H9 (cell line): ENCODE measurements around the gene SLC35F3. TPM values are rescaled to one million over a fixed set of nuclear protein-coding genes. Genes with fewer than 3 reads are reported as not detected.
A peak's percentile ranks its signal among the peaks of the same experiment; 100 is the strongest.

ENCODE experiments used
- DNase-seq: peaks from one replicate; pipeline ENCODE4 v3.0.0-alpha.2; 2017
- H2AFZ ChIP-seq: one replicate; pipeline ENCODE4 v1.6.1; 2013; ENCODE audit warnings: mild to moderate bottlenecking, low read length, control low read depth, moderate library complexity
- H2AK5ac ChIP-seq: 2 replicates; pipeline ENCODE4 v1.6.1; 2013; ENCODE audit warnings: low read length, control low read depth, mixed read lengths; ENCODE audit not compliant: insufficient read length
- H2BK120ac ChIP-seq: one replicate; pipeline ENCODE4 v1.6.1; 2013; ENCODE audit warnings: low read depth, mild to moderate bottlenecking, low read length, control low read depth, inconsistent platforms; ENCODE audit not compliant: poor library complexity, severe bottlenecking
- H2BK12ac ChIP-seq: 2 replicates; pipeline ENCODE4 v1.6.1; 2013; ENCODE audit warnings: low read length, control low read depth, mixed read lengths, low read depth; ENCODE audit not compliant: insufficient read length
- H2BK15ac ChIP-seq: 2 replicates; pipeline ENCODE4 v1.6.1; 2013; ENCODE audit warnings: low read depth, low read length, control low read depth
- H2BK20ac ChIP-seq: one replicate; pipeline ENCODE4 v1.6.1; 2013; ENCODE audit warnings: low read depth, mild to moderate bottlenecking, low read length, control low read depth, inconsistent platforms; ENCODE audit not compliant: poor library complexity, severe bottlenecking
- H2BK5ac ChIP-seq: 2 replicates; pipeline ENCODE4 v1.6.1; 2013; ENCODE audit warnings: low read length, control low read depth, mixed read lengths; ENCODE audit not compliant: insufficient read length
- H3K14ac ChIP-seq: 2 replicates; pipeline ENCODE4 v1.6.1; 2013; ENCODE audit warnings: low read length, control low read depth; ENCODE audit not compliant: insufficient read depth
- H3K18ac ChIP-seq: 2 replicates; pipeline ENCODE4 v1.6.1; 2013; ENCODE audit warnings: low read depth, mild to moderate bottlenecking, mixed read lengths, low read length, control low read depth; ENCODE audit not compliant: insufficient read length
- H3K23ac ChIP-seq: 2 replicates; pipeline ENCODE4 v1.6.1; 2013; ENCODE audit warnings: low read length, control low read depth, mixed read lengths, low read depth; ENCODE audit not compliant: insufficient read length
- H3K23me2 ChIP-seq: 2 replicates; pipeline ENCODE4 v1.6.1; 2013; ENCODE audit warnings: low read depth, mild to moderate bottlenecking, mixed read lengths, low read length, control low read depth; ENCODE audit not compliant: insufficient read length, poor library complexity, severe bottlenecking
- H3K27ac ChIP-seq: 2 replicates; pipeline ENCODE4 v1.5.1; 2013; ENCODE audit warnings: low read length, control low read depth, mixed read lengths, low read depth; ENCODE audit not compliant: insufficient read length
- H3K27me3 ChIP-seq: 2 replicates; pipeline ENCODE4 v1.6.1; 2013; ENCODE audit warnings: low read length, control low read depth, inconsistent platforms; ENCODE audit not compliant: insufficient read depth
- H3K4ac ChIP-seq: 2 replicates; pipeline ENCODE4 v1.6.1; 2013; ENCODE audit warnings: low read depth, mild to moderate bottlenecking, control low read depth, inconsistent platforms, low read length, moderate library complexity
- H3K4me1 ChIP-seq: 2 replicates; pipeline ENCODE4 v1.6.1; 2013; ENCODE audit warnings: low read length, control low read depth, inconsistent platforms; ENCODE audit not compliant: insufficient read depth
- H3K4me2 ChIP-seq: 2 replicates; pipeline ENCODE4 v1.6.1; 2013; ENCODE audit warnings: low read length, control low read depth, mixed read lengths; ENCODE audit not compliant: insufficient read length, insufficient read depth
- H3K56ac ChIP-seq: 2 replicates; pipeline ENCODE4 v1.6.1; 2013; ENCODE audit warnings: low read depth, mild to moderate bottlenecking, mixed read lengths, low read length, control low read depth; ENCODE audit not compliant: insufficient read length
- H3K79me1 ChIP-seq: 2 replicates; pipeline ENCODE4 v1.6.1; 2013; ENCODE audit warnings: low read depth, mild to moderate bottlenecking, moderate library complexity, low read length, control low read depth, inconsistent platforms; ENCODE audit not compliant: insufficient read depth, poor library complexity, severe bottlenecking
- H3K79me2 ChIP-seq: 2 replicates; pipeline ENCODE4 v1.6.1; 2013; ENCODE audit warnings: low read length, control low read depth, inconsistent platforms; ENCODE audit not compliant: insufficient read depth
- H3K9ac ChIP-seq: 2 replicates; pipeline ENCODE4 v1.6.1; 2013; ENCODE audit warnings: low read length, control low read depth, mixed read lengths; ENCODE audit not compliant: insufficient read length; ENCODE audit errors: extremely low read depth
- H3K9me3 ChIP-seq: one replicate; pipeline ENCODE4 v1.6.1; 2013; ENCODE audit warnings: low read depth, low read length, inconsistent platforms; ENCODE audit not compliant: control insufficient read depth
- H3T11ph ChIP-seq: one replicate; pipeline ENCODE4 v1.6.1; 2013; ENCODE audit warnings: mild to moderate bottlenecking, low read length, control low read depth, inconsistent platforms
- H4K20me1 ChIP-seq: one replicate; pipeline ENCODE4 v1.6.1; 2013; ENCODE audit not compliant: control insufficient read depth, insufficient read length, insufficient read depth
- H4K5ac ChIP-seq: 2 replicates; pipeline ENCODE4 v1.6.1; 2013; ENCODE audit warnings: low read depth, mild to moderate bottlenecking, mixed read lengths, low read length, control low read depth; ENCODE audit not compliant: insufficient read length
- H4K8ac ChIP-seq: replicated peaks from 2 replicates; pipeline ENCODE4 v1.6.1; 2013; ENCODE audit warnings: low read length, control low read depth, mixed read lengths, low read depth; ENCODE audit not compliant: insufficient read length
- H4K91ac ChIP-seq: 2 replicates; pipeline ENCODE4 v1.6.1; 2013; ENCODE audit warnings: low read depth, mild to moderate bottlenecking, moderate library complexity, mixed read lengths, low read length, control low read depth; ENCODE audit not compliant: insufficient read length
- H3K27ac Mint-ChIP-seq, 3 experiments: 2 replicates in 2 of 3; 3 replicates in 1 of 3; pipeline ENCODE4 v1.8.0; 2020 to 2021; ENCODE audit warnings: mixed read lengths in 3 of 3, mild to moderate bottlenecking in 1 of 3, moderate library complexity in 1 of 3
- H3K27me3 Mint-ChIP-seq: 2 replicates; pipeline ENCODE4 v1.8.0; 2021; ENCODE audit warnings: low read depth, mild to moderate bottlenecking, moderate library complexity, mixed read lengths
- H3K36me3 Mint-ChIP-seq, 3 experiments: 2 replicates in 2 of 3; 3 replicates in 1 of 3; pipeline ENCODE4 v1.8.0; 2020 to 2021; ENCODE audit warnings: low read depth in 3 of 3, mixed read lengths in 3 of 3; ENCODE audit not compliant: insufficient read depth in 1 of 3
- H3K4me1 Mint-ChIP-seq, 2 experiments: 2 replicates each; pipeline ENCODE4 v1.8.0; 2020; ENCODE audit warnings: mixed read lengths in 2 of 2
- H3K4me3 Mint-ChIP-seq, 2 experiments: 2 replicates in 1 of 2; 3 replicates in 1 of 2; pipeline ENCODE4 v1.8.0; 2020 to 2021; ENCODE audit warnings: mild to moderate bottlenecking in 2 of 2, mixed read lengths in 2 of 2, moderate library complexity in 1 of 2
- H3K9me3 Mint-ChIP-seq, 2 experiments: 2 replicates in 1 of 2; 3 replicates in 1 of 2; pipeline ENCODE4 v1.8.0; 2020; ENCODE audit warnings: mild to moderate bottlenecking in 2 of 2, mixed read lengths in 2 of 2, moderate library complexity in 1 of 2
- CTCF ChIP-seq: fragments of 200-600 bp; sonication (generic); conservative IDR thresholded peaks from 3 replicates; pipeline ENCODE4 v1.8.0; 2021; ENCODE audit warnings: antibody characterized with exemption, mild to moderate bottlenecking
- WGBS: extraction: QIAGEN DNeasy Blood & Tissue Kit; methylation state at CpG from one replicate; pipeline ENCODE4 v1.1.7; 2013; ENCODE audit warnings: missing lambda C conversion rate, low lambda C conversion rate, mixed read lengths; ENCODE audit not compliant: insufficient read length; ENCODE audit errors: extremely low coverage; 5-methylcytosine and 5-hydroxymethylcytosine counted together
- total RNA-seq: library from RNA; stranded (reverse); gene quantifications from 2 replicates; pipeline ENCODE4 v1.2.1, GENCODE V29; 2021

The SLC35F3 gene
- total RNA-seq, 1 experiment from 2014 or later, result 0.81 TPM

- no peak overlapping the region for H3K27ac ChIP-seq
- H3T11ph ChIP-seq, result no peak overlapping the region
- no peaks in the 10 kb centered on the region for H4K20me1 ChIP-seq
- no peak overlapping the region for H4K91ac ChIP-seq
- no peak overlapping the region for H3K4ac ChIP-seq
- H3K18ac ChIP-seq, result no peak overlapping the region
- H3K4me2 ChIP-seq, result no peak overlapping the region
- Mint-ChIP-seq H3K27ac (0 out of 7 replicates have a peak overlapping the region, but pooled peaks of 1 of the 3 experiments have one; percentile 48), H3K4me1 (no peaks in the 10 kb centered on the region; a peak in 1 of 4 replicates), H3K9me3 (no peaks in the 10 kb centered on the region), H3K4me3 (no peak overlapping the region), H3K27me3 (no peaks in the 10 kb centered on the region; the same call in 1 of the 2 replicates), H3K36me3 (no peaks in the 10 kb centered on the region)
- no CpG with 5 or more reads among the region's 7 CpGs for WGBS
- no peak overlapping the region for H3K9ac ChIP-seq
- H4K8ac ChIP-seq, result no peak overlapping the region
- H2AK5ac ChIP-seq, result no peak overlapping the region
- no peak overlapping the region for H2BK20ac ChIP-seq
- H3K23ac ChIP-seq, result no peak overlapping the region
- H2BK12ac ChIP-seq, result no peak overlapping the region
- no peak for DNase-seq
- no peak overlapping the region for H4K5ac ChIP-seq
- no peak overlapping the region for H3K56ac ChIP-seq
- no peak overlapping the region for H3K14ac ChIP-seq
- H3K79me1 ChIP-seq, result no peaks in the 10 kb centered on the region
- no peak overlapping the region for H2BK15ac ChIP-seq
- no peaks in the 10 kb centered on the region for H3K4me1 ChIP-seq
- no peaks in the 10 kb centered on the region for H3K27me3 ChIP-seq
- no peaks in the 10 kb centered on the region for H3K23me2 ChIP-seq
- H2BK120ac ChIP-seq, result no peak overlapping the region
- no peak overlapping the region for H2AFZ ChIP-seq
- H3K79me2 ChIP-seq, result no peaks in the 10 kb centered on the region
- no peak overlapping the region for H2BK5ac ChIP-seq
- TF ChIP-seq CTCF, result no peak
- H3K9me3 ChIP-seq, result no peaks in the 10 kb centered on the region
Measured at GRCh38 chr1:234170622-234171021, 266.1 kb downstream of the SLC35F3 start.
